ENCODE results near the gene RAB17.

RAB17 gene

GRCh38 chr2:237541243-237541642 is 49.3 kb downstream of the RAB17 start:
- no peak overlapping the region for H3K4me3 ChIP-seq (ENCODE audit: low read depth, low read length)
- no peak overlapping the region for H3K27ac ChIP-seq (ENCODE audit: low read depth, low read length)
- no peak overlapping the region for H2AFZ ChIP-seq (ENCODE audit: low read length, unreplicated experiment)
- H3K36me3 ChIP-seq (ENCODE audit: insufficient read depth, low read length) = peaks cover 20% of the 10 kb centered on the region; the same call in 1 of the 2 replicates
- H3K27me3 ChIP-seq (ENCODE audit: insufficient read depth, low read length) = no peaks in the 10 kb centered on the region
- H3K4me1 ChIP-seq (ENCODE audit: control insufficient read depth, insufficient read depth, low read length, unreplicated experiment) = peaks cover 16% of the 10 kb centered on the region
- no peaks in the 10 kb centered on the region for H3K79me2 ChIP-seq (ENCODE audit: control insufficient read depth, insufficient read depth, low read length, unreplicated experiment)

GRCh38 chr2:237540823-237541222 is 49.7 kb downstream of the RAB17 start:
- Histone ChIP-seq H2AFZ (ENCODE audit: low read length, unreplicated experiment) (no peak overlapping the region), H3K27me3 (ENCODE audit: insufficient read depth, low read length) (no peaks in the 10 kb centered on the region), H3K36me3 (ENCODE audit: insufficient read depth, low read length) (peaks cover 21% of the 10 kb centered on the region; the same call in 1 of the 2 replicates), H3K79me2 (ENCODE audit: control insufficient read depth, insufficient read depth, low read length, unreplicated experiment) (no peaks in the 10 kb centered on the region), H3K4me3 (ENCODE audit: low read depth, low read length) (no peak overlapping the region), H3K4me1 (ENCODE audit: control insufficient read depth, insufficient read depth, low read length, unreplicated experiment) (peaks cover 16% of the 10 kb centered on the region), H3K27ac (ENCODE audit: low read depth, low read length) (no peak overlapping the region)

- Histone ChIP-seq H3K79me2 (ENCODE audit: control insufficient read depth, insufficient read depth, low read length, unreplicated experiment) (no peaks in the 10 kb centered on the region), H3K27ac (ENCODE audit: low read depth, low read length) (no peak overlapping the region), H3K27me3 (ENCODE audit: insufficient read depth, low read length) (no peaks in the 10 kb centered on the region), H3K4me1 (ENCODE audit: control insufficient read depth, insufficient read depth, low read length, unreplicated experiment) (peaks cover 16% of the 10 kb centered on the region), H2AFZ (ENCODE audit: low read length, unreplicated experiment) (no peak overlapping the region), H3K36me3 (ENCODE audit: insufficient read depth, low read length) (peaks cover 17% of the 10 kb centered on the region; the same call in 1 of the 2 replicates), H3K4me3 (ENCODE audit: low read depth, low read length) (no peak overlapping the region)
Measured at GRCh38 chr2:237540223-237540775, 50.2 kb downstream of the RAB17 start.

- Histone ChIP-seq H3K27me3 (ENCODE audit: insufficient read depth, low read length) (no peaks in the 10 kb centered on the region), H3K36me3 (ENCODE audit: insufficient read depth, low read length) (peaks cover 17% of the 10 kb centered on the region; the same call in 1 of the 2 replicates), H3K4me3 (ENCODE audit: low read depth, low read length) (no peak overlapping the region), H3K27ac (ENCODE audit: low read depth, low read length) (no peak overlapping the region), H3K4me1 (ENCODE audit: control insufficient read depth, insufficient read depth, low read length, unreplicated experiment) (peaks cover 16% of the 10 kb centered on the region), H3K79me2 (ENCODE audit: control insufficient read depth, insufficient read depth, low read length, unreplicated experiment) (no peaks in the 10 kb centered on the region), H2AFZ (ENCODE audit: low read length, unreplicated experiment) (no peak overlapping the region)
Measured at GRCh38 chr2:237539681-237540080, 50.9 kb downstream of the RAB17 start.

- Histone ChIP-seq H3K4me3 (ENCODE audit: low read depth, low read length) (no peak overlapping the region), H2AFZ (ENCODE audit: low read length, unreplicated experiment) (no peak overlapping the region), H3K27ac (ENCODE audit: low read depth, low read length) (no peak overlapping the region), H3K27me3 (ENCODE audit: insufficient read depth, low read length) (no peaks in the 10 kb centered on the region), H3K4me1 (ENCODE audit: control insufficient read depth, insufficient read depth, low read length, unreplicated experiment) (peaks cover 19% of the 10 kb centered on the region), H3K36me3 (ENCODE audit: insufficient read depth, low read length) (peaks cover 24% of the 10 kb centered on the region; the same call in 1 of the 2 replicates), H3K79me2 (ENCODE audit: control insufficient read depth, insufficient read depth, low read length, unreplicated experiment) (no peaks in the 10 kb centered on the region)
Measured at GRCh38 chr2:237538901-237539300, 51.6 kb downstream of the RAB17 start.

GRCh38 chr2:237538001-237538720 is 52.4 kb downstream of the RAB17 start:
- no peak overlapping the region for H3K27ac ChIP-seq (ENCODE audit: low read depth, low read length)
- peaks cover 25% of the 10 kb centered on the region for H3K4me1 ChIP-seq (ENCODE audit: control insufficient read depth, insufficient read depth, low read length, unreplicated experiment)
- peaks cover 24% of the 10 kb centered on the region; the same call in 1 of the 2 replicates for H3K36me3 ChIP-seq (ENCODE audit: insufficient read depth, low read length)
- H3K79me2 ChIP-seq (ENCODE audit: control insufficient read depth, insufficient read depth, low read length, unreplicated experiment) = no peaks in the 10 kb centered on the region
- no peaks in the 10 kb centered on the region for H3K27me3 ChIP-seq (ENCODE audit: insufficient read depth, low read length)
- H3K4me3 ChIP-seq (ENCODE audit: low read depth, low read length) = no peak overlapping the region
- no peak overlapping the region for H2AFZ ChIP-seq (ENCODE audit: low read length, unreplicated experiment)

GRCh38 chr2:237536617-237537016 is 53.9 kb downstream of the RAB17 start:
- Histone ChIP-seq H2AFZ (ENCODE audit: low read length, unreplicated experiment) (no peak overlapping the region), H3K27ac (ENCODE audit: low read depth, low read length) (no peak overlapping the region), H3K4me1 (ENCODE audit: control insufficient read depth, insufficient read depth, low read length, unreplicated experiment) (peaks cover 33% of the 10 kb centered on the region), H3K4me3 (ENCODE audit: low read depth, low read length) (no peak overlapping the region), H3K27me3 (ENCODE audit: insufficient read depth, low read length) (no peaks in the 10 kb centered on the region), H3K36me3 (ENCODE audit: insufficient read depth, low read length) (peaks cover 35% of the 10 kb centered on the region), H3K79me2 (ENCODE audit: control insufficient read depth, insufficient read depth, low read length, unreplicated experiment) (no peaks in the 10 kb centered on the region)

GRCh38 chr2:237536083-237536415 is 54.5 kb downstream of the RAB17 start:
- peaks cover 31% of the 10 kb centered on the region for H3K36me3 ChIP-seq (ENCODE audit: insufficient read depth, low read length)
- no peak overlapping the region for H3K4me3 ChIP-seq (ENCODE audit: low read depth, low read length)
- H2AFZ ChIP-seq (ENCODE audit: low read length, unreplicated experiment) = no peak overlapping the region
- no peak overlapping the region for H3K27ac ChIP-seq (ENCODE audit: low read depth, low read length)
- H3K79me2 ChIP-seq (ENCODE audit: control insufficient read depth, insufficient read depth, low read length, unreplicated experiment) = no peaks in the 10 kb centered on the region
- H3K4me1 ChIP-seq (ENCODE audit: control insufficient read depth, insufficient read depth, low read length, unreplicated experiment) = peaks cover 36% of the 10 kb centered on the region
- H3K27me3 ChIP-seq (ENCODE audit: insufficient read depth, low read length) = no peaks in the 10 kb centered on the region

GRCh38 chr2:237535385-237536082 is 55.0 kb downstream of the RAB17 start:
- Histone ChIP-seq H2AFZ (ENCODE audit: low read length, unreplicated experiment) (no peak overlapping the region), H3K27me3 (ENCODE audit: insufficient read depth, low read length) (no peaks in the 10 kb centered on the region), H3K4me1 (ENCODE audit: control insufficient read depth, insufficient read depth, low read length, unreplicated experiment) (peaks cover 36% of the 10 kb centered on the region), H3K79me2 (ENCODE audit: control insufficient read depth, insufficient read depth, low read length, unreplicated experiment) (no peaks in the 10 kb centered on the region), H3K4me3 (ENCODE audit: low read depth, low read length) (no peak overlapping the region), H3K36me3 (ENCODE audit: insufficient read depth, low read length) (peaks cover 31% of the 10 kb centered on the region), H3K27ac (ENCODE audit: low read depth, low read length) (no peak overlapping the region)

GRCh38 chr2:237534380-237534779 is 56.2 kb downstream of the RAB17 start:
- Histone ChIP-seq H3K4me1 (ENCODE audit: control insufficient read depth, insufficient read depth, low read length, unreplicated experiment) (peaks cover 27% of the 10 kb centered on the region), H3K36me3 (ENCODE audit: insufficient read depth, low read length) (peaks cover 35% of the 10 kb centered on the region), H3K4me3 (ENCODE audit: low read depth, low read length) (no peak overlapping the region), H3K79me2 (ENCODE audit: control insufficient read depth, insufficient read depth, low read length, unreplicated experiment) (no peaks in the 10 kb centered on the region), H3K27me3 (ENCODE audit: insufficient read depth, low read length) (no peaks in the 10 kb centered on the region), H3K27ac (ENCODE audit: low read depth, low read length) (peak overlapping the region; percentile 69), H2AFZ (ENCODE audit: low read length, unreplicated experiment) (no peak overlapping the region)
